Spleen (tissue), 7 donors: ENCODE data around the gene EPHA5.

Experiments
- POLR2A ChIP-seq, 3 donors: fragments of 450-650 bp; IDR thresholded peaks; one replicate each; pipeline ENCODE4 v1.5.1; 2017; ENCODE audit warnings: antibody characterized with exemption in 3 of 3, mild to moderate bottlenecking in 1 of 3
- POLR2AphosphoS5 ChIP-seq, 3 donors: sonication (generic); formaldehyde crosslinking; IDR thresholded peaks; one replicate each; pipeline ENCODE4 v1.5.1; 2017; ENCODE audit warnings: antibody characterized with exemption in 3 of 3
- TF ChIP-seq, protein P1 (sequence below), 11 experiments: fragments of 200-600 bp in 7 of 11; fragments of 450-650 bp in 4 of 11; sonication (generic) in 4 of 11; IDR thresholded peaks in 8 of 11; conservative IDR thresholded peaks in 3 of 11; 1 replicate in 7 of 11; 2 replicates in 4 of 11; pipeline versions ENCODE4 v1.4.0 to v1.8.0; 2016 to 2021; ENCODE audit warnings: antibody characterized with exemption in 11 of 11, inconsistent platforms in 4 of 11, mild to moderate bottlenecking in 1 of 11
- donor health status: DM: no; HTN: no; CAD: no; lungs with moderate emphysema.
- donor health status: DM: no; HTN: no; CAD: no.
- donor health status: DM: no; HTN: no; CAD: no.

- TF ChIP-seq POLR2A (IDR thresholded peaks at IDR 0.05) (no peak), POLR2AphosphoS5 (IDR thresholded peaks at IDR 0.05) (no peak)
- TF ChIP-seq, protein P1, sequence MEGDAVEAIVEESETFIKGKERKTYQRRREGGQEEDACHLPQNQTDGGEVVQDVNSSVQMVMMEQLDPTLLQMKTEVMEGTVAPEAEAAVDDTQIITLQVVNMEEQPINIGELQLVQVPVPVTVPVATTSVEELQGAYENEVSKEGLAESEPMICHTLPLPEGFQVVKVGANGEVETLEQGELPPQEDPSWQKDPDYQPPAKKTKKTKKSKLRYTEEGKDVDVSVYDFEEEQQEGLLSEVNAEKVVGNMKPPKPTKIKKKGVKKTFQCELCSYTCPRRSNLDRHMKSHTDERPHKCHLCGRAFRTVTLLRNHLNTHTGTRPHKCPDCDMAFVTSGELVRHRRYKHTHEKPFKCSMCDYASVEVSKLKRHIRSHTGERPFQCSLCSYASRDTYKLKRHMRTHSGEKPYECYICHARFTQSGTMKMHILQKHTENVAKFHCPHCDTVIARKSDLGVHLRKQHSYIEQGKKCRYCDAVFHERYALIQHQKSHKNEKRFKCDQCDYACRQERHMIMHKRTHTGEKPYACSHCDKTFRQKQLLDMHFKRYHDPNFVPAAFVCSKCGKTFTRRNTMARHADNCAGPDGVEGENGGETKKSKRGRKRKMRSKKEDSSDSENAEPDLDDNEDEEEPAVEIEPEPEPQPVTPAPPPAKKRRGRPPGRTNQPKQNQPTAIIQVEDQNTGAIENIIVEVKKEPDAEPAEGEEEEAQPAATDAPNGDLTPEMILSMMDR (IDR thresholded peaks at IDR 0.05 in 8 of 11, conservative IDR thresholded peaks at IDR 0.05 in 3 of 11) = no peak
Observed at GRCh38 chr4:65316534-65316933, 353.8 kb downstream of the EPHA5 start.
